HG02938 (cell line): Measurements from ENCODE around the gene NELFB.

Experiments used
- ATAC-seq: cut with Tn5 transposase; IDR thresholded peaks from one replicate; pipeline ENCODE4 v1.9.1; 2021; ENCODE audit warnings: mild to moderate bottlenecking, moderate library complexity; ENCODE audit not compliant: unreplicated experiment

NELFB gene

DNA sequence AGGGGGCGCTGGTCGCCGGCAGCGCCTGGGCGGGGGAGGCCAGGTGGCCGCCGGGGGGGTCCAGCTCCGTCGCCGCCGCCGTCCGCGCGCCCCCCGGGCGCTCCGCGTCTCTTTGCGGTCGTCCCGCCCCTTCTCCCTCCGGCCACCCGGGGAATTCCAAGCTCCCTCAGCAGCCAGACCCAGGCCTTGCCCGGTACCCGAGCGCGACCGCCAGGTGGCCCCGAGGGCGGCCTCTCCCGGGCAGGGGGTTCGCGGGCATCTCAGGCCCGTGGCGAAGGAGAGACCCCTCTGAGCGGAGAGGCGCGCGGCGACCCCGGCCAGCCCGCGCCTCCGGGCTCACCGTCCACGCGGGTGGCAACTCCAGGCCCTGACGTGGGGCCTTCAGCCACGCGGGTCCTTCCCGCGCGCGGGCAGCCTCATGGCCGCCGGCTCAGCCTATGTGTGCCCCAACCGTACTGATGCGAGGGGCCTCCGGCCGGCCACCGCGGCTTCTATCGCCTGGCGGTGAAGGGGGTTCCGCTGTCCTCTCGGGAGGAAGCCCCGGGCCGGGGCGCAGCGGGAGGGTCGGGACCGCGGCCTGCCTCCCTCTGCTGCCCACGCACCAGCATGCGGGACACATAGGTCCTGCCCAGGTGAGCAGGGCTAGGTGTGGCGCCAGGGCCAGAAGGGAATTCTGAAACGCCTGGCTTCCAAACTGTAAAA is 47.5 kb downstream of the NELFB start:
- peak; percentile 46 for ATAC-seq

DNA sequence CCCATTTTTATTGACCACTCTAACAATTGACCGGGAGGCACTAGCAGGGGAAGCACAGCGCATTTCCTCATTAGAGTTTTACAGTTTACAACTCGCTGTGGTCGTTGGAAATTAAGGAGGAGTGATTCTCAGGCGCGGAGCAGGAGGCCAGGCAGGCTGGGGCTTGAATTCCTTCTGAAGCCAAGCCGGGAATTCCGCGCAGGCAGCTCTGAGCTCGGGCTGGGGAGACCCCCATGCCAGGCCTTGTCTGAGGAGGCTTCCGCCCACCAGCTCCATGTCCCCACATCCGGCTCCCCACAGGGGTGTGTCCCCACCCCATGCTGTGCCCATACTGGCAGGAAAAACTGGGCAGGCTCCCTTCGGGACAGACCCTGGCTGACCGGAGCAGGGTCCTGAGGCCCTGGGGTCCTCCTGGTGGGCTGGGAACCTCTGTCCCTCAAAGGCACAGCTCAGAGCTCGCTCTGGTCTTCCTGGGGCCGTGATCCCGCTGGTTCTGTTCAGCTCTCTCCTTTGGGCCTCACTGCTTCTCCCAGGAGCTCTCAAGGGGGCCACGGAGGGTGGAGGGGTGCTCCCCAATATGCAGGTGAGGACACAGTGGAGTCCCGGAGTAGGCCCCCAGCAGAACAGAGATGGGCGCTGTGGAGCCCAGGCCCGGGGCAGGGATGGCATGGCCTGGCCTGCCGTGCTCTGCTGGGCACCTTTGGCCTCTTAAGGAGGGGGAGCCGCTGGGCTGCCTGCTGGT is 48.2 kb downstream of the NELFB start:
- no peak for ATAC-seq

DNA sequence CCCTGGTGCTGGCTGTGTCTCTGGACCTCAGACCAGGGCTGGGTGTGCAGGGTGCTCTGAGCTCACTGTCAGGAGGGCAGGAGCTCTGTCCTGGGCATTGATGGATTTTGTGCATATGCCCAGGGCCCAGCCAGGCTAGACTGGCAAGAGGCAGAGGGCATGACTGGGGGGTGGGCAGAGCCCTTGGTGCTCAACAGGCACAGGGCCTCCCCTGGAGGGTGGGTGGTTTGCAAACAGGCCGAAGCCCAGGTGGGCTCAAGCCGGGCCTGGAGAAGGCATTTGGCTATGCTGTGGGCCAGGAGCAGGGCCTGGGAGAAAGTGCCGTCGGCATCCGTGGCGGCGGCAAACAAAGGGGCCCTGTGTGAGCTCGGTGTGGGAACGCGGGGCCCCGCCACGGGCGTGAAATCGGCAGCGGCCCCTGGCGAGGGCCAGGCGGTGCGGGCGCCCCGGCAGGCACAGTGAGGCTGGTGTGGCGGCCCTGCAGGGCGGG is 48.8 kb downstream of the NELFB start:
- no peak for ATAC-seq

DNA sequence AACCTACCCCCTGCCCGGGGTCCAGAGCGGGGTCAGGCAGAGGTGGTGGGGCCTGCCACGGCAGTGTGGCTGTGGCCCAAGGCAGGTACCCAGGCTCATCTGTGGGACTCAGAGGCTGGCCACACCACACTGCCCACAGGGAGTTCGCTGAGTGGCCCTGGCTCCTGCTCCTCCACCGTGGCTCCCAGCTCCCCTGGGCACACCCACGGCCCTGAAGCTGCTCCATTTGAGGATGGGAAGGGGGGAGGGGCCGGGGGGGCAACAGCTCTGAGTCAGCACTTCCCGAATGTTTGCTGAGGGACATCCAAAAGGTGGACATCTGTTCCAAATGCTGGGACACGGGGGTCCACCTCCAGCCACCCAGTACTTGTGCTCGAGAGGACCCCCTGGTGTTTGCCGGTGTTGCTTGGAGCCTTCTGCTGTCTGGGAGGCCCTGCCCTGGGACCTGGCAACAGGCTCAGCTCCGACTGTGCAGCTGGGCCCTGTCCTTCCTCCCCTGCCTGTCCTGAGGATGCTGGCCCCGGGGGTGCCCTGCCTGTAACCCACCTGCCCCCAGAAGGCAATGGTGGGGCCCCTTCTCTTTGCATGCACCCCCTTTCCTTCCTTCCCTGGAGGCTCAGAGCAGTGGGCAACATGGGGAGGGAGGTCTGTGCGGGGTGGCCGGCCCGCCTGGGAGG is 49.4 kb downstream of the NELFB start:
- ATAC-seq: no peak

DNA sequence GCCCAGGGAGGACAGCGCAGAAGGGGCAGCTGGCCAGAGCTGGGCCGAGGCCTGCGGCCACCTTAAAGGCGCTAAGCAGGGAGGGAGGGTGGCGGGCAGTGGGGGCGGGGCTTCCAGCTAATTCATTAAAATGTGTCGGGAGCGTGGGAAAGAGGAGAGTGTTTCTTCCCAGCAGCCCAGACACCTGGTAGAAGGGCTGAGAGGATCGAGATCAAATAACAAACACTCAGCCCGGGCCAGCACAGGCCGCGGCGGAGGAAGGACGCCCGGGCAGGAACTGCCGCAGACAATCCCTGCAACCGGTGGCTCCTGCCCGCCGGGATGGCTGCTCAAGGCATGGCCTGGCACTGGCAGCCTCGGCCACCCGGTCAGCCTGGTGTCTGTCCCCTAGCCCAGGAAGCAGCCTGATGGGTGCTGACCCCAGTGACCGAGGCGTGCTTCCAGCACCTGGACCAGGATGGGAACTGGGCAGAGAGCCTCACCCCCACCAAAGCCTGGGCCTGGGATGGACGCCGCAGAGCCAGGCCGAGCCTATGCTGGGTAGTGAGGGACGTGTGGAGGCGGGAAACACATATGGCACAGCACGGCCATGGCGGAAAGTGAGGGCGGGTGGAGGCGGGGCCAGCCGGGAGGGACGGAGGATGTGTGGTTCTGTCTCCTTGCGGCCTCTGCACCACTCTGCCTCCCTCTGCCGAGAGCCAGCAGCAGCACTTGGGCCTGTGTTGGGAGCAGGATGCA is 50.1 kb downstream of the NELFB start:
- no peak for ATAC-seq

DNA sequence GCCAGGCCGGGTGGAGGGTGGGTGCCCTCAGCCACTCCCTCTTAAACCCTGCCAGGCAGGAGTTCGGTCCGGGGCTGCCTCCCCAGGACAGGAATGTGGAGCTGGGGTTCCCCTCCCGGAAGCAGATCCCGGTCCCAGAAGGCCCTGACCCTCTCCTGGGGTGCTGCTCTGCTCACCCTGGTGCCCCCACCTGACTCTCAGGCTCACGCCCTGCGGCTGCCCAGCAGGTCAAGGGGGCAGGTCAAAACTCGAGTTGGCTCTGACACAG is 50.6 kb downstream of the NELFB start:
- ATAC-seq: no peak

DNA sequence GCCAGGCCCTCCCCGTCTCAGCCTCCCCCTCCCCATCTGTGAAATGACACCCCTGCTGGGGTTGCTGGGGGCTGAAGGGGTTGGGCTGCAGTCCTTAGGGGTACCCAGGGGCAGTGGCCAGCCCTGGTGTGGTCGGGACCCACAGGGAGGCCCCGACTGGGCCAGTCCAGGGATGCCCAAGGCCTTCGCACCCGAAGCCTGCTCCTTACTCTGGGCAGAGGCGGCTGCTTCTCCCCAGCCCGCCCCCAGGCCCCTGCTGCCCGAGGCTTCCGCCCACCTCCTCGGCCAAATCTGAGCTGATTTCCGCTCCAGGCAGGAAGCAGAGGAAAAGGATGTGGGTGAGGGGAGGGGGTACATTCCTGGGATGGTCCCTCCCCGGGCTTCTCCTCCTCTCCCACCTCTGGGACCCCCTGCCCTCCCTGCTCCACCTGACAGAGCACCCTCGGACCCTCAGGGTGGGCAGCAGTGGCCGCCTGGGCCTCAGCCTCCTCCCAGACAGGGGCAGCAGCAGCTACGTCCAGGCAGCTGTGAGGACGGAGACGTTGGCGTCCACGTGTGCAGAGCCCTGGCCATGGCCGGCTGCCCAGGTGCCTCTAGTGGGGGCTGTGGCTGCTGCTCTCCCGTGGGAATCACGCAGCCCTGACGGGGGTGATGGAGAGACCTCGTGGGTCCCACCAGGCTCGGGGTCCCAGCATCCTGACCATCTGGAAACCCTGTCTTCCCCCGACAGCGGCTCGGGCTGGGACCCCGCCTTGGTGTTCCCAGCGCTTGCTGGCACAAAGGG is 51.1 kb downstream of the NELFB start:
- ATAC-seq: no peak

DNA sequence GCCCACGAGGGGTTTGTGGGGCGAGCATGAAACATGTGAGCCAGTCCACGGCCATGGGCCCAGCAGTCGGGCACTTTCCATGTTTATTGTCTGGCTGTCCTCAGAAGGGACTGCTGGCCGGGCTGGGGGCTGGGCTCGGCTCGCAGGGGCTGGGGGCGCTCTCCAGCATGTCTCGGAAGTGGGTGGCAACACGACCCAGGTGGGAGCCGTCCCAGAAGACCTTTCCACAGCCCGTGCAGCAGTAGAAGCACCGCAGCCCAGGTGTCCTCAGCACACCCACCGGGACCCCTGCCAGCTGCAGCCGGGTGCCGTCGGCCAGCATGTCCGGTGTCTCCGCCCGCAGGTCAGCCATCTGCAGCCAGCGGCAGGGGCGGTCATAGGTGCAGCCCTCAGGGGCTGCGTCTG is 51.7 kb downstream of the NELFB start:
- no peak for ATAC-seq

DNA sequence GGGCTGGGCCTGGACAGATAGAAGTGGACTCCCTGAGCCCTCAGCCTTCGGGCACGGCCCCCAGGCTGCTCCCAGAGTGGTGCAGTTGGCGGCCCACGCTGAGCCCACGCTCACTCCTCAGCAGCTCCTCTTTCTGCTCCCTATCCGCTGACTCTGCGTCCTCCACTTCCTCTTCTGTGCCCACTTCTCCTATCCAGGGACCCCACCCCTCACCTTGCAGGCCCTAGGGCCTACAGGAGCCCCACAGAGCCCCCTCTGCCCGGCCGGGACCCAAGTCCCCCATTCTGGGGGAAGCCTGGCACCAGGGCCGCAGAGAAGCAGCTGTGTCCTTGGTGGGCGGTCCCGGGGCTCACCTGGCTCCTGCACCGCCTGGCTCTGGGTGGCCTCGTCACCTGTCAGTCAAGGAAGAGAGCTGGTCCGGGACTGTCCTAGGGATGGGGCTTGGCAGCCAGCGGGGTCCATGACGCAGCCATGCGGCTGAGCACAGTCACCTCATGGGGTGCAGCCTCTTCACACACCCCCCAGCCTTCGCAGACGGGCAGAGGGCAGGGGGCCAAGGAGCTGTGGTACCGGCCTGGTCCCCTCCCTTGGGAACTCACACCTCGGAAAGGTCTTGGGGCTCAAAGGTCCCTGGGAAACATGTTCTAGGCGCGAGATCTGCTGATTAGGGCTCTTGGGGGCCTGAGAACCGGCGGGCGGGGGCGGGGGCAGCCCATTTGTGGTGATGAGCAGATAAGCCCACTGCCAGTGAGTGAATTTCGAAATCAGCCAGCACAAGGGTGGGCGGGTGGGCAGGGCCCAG is 52.3 kb downstream of the NELFB start:
- ATAC-seq: no peak

DNA sequence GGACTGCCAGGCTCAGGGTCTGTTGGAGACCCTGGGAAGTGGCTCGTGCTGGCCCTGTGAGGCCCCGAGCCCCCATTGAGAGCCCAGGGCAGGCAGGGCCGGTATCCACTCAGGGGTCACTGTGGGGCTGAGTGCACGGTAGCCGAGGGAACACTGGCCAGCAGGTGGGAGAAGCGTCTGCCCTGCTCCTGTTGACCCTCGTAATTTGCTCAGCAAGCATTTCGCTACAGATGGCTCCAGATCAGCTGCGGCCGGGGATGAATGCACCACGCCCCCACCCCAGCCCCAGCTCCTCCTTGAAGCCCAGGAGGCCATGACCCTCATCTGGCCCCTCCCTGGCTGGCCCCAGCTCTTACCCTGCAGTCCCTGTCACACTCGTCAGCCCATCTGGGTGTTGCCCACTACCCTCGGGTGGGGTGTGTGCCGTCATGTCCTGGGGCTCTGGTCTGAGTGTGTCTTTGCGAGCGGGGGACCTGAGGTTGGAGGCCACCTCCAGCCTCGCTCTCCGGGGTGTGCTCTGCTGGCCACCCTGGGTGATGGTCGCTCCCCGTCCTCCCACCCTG is 53.0 kb downstream of the NELFB start:
- no peak for ATAC-seq

DNA sequence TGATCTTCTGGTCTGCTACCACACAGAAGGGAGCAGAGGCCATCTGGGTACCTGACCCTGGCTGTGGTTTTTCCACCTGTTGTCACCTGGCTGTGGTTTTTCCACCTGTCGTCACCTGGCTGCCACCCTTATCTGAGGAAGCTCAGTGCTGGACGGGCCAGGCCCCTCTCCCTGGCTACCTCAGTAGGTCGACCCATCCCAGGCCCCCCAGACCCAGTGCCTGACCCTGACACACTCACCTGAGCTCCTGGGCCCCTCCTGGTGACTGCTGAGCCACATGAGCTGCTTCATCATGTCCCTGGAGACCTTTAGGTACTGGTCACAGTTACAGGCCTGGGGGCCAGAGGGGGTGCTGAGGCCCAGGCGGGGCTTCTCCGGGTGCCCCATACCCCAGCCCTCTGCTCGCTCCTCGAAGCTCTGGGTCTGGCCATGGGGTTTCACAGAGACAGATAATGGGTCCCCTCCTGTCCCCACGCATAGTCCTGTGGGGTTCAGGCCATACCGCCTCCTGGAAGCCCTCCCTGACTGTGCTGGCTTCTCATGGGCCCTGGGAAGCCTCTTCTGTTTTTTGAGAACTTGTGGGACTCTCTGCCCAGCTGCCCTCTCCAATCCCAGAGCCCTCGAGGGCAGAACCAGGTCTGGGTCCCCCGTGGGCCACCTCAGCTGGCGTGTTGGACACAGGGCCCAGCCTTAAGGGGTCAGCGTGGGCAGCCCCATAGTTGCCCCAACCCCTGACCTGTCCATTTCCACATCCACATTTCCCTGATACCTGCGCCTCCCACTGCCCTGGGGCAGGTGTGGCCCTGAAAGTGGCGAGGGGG is 54.5 kb downstream of the NELFB start:
- ATAC-seq: no peak

DNA sequence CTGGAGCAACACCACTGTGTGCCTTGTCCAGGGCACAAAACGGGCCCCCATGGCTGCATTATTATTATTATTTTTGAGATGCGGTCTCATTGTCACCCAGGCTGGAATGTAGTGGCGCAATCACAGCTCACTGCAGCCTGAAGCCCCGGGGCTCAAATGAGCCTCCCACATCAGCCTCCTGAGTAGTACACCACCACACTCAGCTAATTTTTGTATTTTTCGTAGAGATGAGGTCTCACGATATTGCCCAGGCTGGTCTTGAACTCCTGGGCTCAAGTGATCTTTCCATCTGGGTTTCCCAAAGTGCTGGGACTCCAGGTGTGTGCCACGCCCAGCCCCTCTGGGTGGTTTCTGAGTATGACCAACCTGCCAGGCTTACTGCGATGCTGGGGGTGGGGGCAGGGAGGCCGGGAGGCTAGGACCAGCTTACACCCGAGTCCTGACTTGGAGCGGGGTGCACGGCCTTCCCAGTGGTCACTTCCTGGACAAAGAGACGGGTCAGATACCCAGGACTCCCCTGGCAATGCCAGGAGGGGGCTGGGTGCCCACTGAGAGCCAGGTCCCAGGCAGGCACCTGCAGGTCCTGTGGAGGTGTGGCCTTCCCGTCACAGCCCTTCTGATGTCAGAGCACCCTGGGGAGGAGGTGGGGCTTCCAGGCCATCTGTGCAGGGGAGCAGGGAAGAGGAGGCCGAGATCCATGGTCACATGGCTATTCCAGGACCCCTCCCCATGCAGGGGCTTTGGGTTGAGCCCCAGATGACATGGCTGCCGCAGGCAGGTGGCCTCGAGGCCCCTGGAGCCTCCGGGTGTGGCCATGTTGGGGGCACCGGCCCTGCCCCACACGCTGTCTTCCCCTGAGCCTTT is 55.3 kb downstream of the NELFB start:
- no peak for ATAC-seq

DNA sequence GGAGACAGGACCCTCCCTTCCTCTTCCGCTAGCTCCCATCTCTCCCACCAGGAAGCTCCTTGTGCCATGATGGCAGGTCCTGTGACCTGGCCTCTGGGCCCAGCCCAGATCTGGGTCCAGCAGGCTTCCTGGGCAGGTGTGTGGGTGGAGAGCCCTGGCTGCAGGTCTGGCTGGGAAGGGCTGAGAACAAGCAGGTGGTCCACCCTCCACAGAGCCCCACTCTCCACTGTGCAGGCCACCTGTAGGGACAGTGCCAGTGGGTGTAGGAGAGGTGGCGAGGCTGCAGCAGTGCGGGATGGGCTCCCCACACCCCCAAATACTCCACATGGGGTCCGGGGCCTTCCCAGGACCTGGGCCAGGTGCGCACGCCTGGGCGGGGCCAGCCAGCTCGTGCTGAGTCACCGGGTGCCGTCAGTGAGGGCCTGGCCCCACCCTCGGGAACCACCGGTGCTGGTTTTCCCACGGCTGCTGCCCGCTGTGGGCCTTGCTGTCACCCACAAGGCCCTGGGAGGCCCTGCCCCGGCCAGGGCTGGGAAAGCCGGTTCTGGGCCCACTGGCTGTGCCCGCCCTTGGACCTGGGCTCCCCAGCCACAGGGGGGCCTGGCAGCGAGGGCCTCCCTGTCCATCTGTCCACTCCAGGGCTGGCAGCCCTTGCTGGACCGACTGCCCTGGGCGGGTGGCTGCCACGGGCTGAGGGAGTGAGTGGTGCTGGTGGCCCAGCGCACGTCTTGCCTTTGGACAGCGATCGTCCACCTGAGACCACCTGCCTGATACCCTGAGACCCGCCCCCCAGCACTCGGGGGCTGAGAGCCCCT is 56.3 kb downstream of the NELFB start:
- ATAC-seq: no peak

DNA sequence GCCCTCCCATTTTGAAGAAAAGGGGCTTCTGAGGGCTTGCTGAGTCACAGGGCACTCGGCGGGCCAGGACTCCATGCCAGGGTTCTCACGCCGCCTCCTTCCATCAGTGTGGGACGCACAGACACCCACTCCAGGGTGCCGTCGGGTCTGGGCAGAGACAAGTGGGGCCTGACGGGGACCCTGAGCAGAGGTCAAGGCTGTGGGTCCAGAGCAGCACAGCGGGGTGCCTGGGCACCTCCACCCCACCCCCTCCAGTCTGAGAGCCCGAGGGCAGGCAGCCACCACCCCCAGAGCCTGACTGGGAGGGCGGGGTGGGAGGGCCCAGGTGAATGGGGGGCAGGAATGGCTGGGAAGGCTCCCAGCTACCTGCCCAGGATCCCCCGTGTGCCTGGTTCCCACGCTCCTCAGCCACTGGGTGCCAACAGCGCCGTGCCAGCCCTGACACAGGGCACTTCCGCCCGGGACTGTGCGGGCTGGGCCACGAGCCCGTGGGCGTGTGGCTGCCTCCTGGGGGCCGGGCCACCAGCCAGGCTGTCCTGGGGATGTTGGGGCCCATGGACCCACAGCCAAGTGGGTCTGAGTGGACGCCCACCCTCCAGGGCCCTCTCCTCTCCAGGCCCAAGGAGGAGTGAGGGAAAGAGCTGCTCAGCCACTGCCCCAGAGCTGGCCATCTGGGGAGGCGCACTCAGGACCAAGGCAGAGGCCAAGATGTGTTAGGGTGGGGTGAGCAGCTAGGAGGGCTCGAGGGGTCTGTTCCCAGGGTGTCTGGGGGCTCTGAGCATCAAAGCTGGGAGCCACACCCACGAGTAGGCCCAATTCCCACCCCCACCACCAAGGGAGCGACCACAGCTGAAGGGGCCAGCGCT is 57.1 kb downstream of the NELFB start:
- no peak for ATAC-seq

DNA sequence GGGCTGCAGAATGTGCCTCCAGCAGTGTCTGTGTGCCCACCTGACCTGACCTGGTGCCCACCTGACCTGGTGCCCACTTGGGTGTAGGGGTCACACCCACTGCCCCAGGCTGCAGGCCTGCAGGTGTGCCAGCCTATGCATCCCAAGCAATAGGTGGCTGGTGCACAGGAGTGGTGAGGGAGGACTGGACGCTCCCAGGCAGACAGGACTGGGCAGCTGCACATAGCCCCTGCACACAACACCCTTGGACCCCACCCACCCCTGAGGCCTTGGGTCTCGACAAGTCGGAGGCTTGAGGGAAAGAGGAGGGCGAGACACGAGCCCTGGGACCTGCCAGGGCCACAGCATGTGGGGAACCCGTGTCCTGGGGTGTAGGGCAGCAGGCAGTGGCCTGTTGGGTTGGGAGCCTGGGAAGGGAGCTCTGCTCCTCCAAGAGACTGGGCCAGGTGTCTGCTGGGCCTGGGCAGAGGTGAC is 57.8 kb downstream of the NELFB start:
- ATAC-seq: no peak
